GM23338 (cell line): ENCODE measurements around the gene NTM. TPM values are rescaled to one million over a fixed set of nuclear protein-coding genes. Genes with fewer than 3 reads are reported as not detected.
A peak's percentile ranks its signal among the peaks of the same experiment; 100 is the strongest.

Source experiments
- ATAC-seq: fragments of 200-7000 bp; cut with Tn5 transposase; 3 replicates; pipeline ENCODE4 v1.9.1; 2020
- DNase-seq: peaks from one replicate; pipeline ENCODE4 v3.0.0-alpha.2; 2015; ENCODE audit warnings: low spot score
- H2AFZ ChIP-seq: fragments of 200-600 bp; sonication (generic); 2 replicates; pipeline ENCODE4 v1.8.0; 2016; ENCODE audit warnings: antibody characterized with exemption, mild to moderate bottlenecking, moderate library complexity
- H3F3A ChIP-seq: fragments of 200-600 bp; sonication (generic); replicated peaks from 2 replicates; pipeline ENCODE4 v1.8.0; 2017; ENCODE audit warnings: antibody characterized with exemption, mixed run types, low read depth
- H3K27ac ChIP-seq: fragments of 200-600 bp; sonication (generic); 2 replicates; pipeline ENCODE4 v1.6.1; 2016; ENCODE audit warnings: low read depth
- H3K27me3 ChIP-seq: fragments of 200-600 bp; sonication (generic); 2 replicates; pipeline ENCODE4 v1.8.0; 2016; ENCODE audit warnings: mild to moderate bottlenecking, mixed run types, moderate library complexity; ENCODE audit not compliant: insufficient read depth
- H3K36me3 ChIP-seq: fragments of 200-600 bp; sonication (generic); 2 replicates; pipeline ENCODE4 v1.8.0; 2016; ENCODE audit warnings: mild to moderate bottlenecking; ENCODE audit not compliant: insufficient read depth
- H3K4me1 ChIP-seq: fragments of 200-600 bp; sonication (generic); 2 replicates; pipeline ENCODE4 v1.8.0; 2016; ENCODE audit warnings: mild to moderate bottlenecking, moderate library complexity; ENCODE audit not compliant: insufficient read depth
- H3K4me2 ChIP-seq: fragments of 200-600 bp; sonication (generic); 2 replicates; pipeline ENCODE4 v1.7.1; 2017; ENCODE audit warnings: mixed run types
- H3K4me3 ChIP-seq: fragments of 200-600 bp; sonication (generic); 2 replicates; pipeline ENCODE4 v1.6.1; 2016; ENCODE audit warnings: mixed run types
- H3K79me2 ChIP-seq: fragments of 200-600 bp; sonication (generic); replicated peaks from 2 replicates; pipeline ENCODE4 v1.8.0; 2017; ENCODE audit warnings: mild to moderate bottlenecking; ENCODE audit not compliant: insufficient read depth
- H3K9me2 ChIP-seq: fragments of 200-600 bp; sonication (generic); 2 replicates; pipeline ENCODE4 v1.8.0; 2017; ENCODE audit not compliant: insufficient read depth
- H4K20me1 ChIP-seq: fragments of 200-600 bp; sonication (generic); replicated peaks from 2 replicates; pipeline ENCODE4 v1.8.0; 2017; ENCODE audit warnings: mild to moderate bottlenecking; ENCODE audit not compliant: insufficient read depth
- H3K27ac Mint-ChIP-seq: 2 replicates; pipeline ENCODE4 v1.8.0; 2020; ENCODE audit warnings: inconsistent platforms, mild to moderate bottlenecking, moderate library complexity, mixed read lengths
- H3K27me3 Mint-ChIP-seq: 3 replicates; pipeline ENCODE4 v1.8.0; 2022; ENCODE audit warnings: low read depth, mild to moderate bottlenecking, moderate library complexity, mixed read lengths, inconsistent platforms; ENCODE audit not compliant: insufficient read depth, poor library complexity
- H3K36me3 Mint-ChIP-seq: 3 replicates; pipeline ENCODE4 v1.8.0; 2021; ENCODE audit warnings: low read depth, mild to moderate bottlenecking, inconsistent platforms, moderate library complexity, mixed read lengths
- H3K4me1 Mint-ChIP-seq: 3 replicates; pipeline ENCODE4 v1.8.0; 2020; ENCODE audit warnings: mild to moderate bottlenecking, inconsistent platforms, mixed read lengths
- H3K4me3 Mint-ChIP-seq: 3 replicates; pipeline ENCODE4 v1.8.0; 2021; ENCODE audit warnings: moderate library complexity, mild to moderate bottlenecking, inconsistent platforms, mixed read lengths
- H3K9me3 Mint-ChIP-seq: 3 replicates; pipeline ENCODE4 v1.8.0; 2020; ENCODE audit warnings: moderate library complexity, mild to moderate bottlenecking, inconsistent platforms, mixed read lengths
- CTCF ChIP-seq, 2 experiments: fragments of 200-600 bp in 1 of 2; sonication (generic) in 1 of 2; conservative IDR thresholded peaks; 2 replicates each; pipeline versions ENCODE4 v1.5.1 to v1.6.1; 2016 to 2017; ENCODE audit warnings: antibody characterized with exemption in 2 of 2, low read depth in 2 of 2, mild to moderate bottlenecking in 2 of 2, moderate library complexity in 1 of 2
- POLR2AphosphoS5 ChIP-seq: IDR thresholded peaks from 2 replicates; pipeline ENCODE4 v1.6.1; 2016; ENCODE audit warnings: antibody characterized with exemption, low read depth
- ZNF114 ChIP-seq: fragments of 250-450 bp; sonication (Bioruptor Pico); IDR thresholded peaks from 2 replicates; pipeline ENCODE4 v1.5.0; 2020; ENCODE audit warnings: mild to moderate bottlenecking, moderate library complexity
- ZNF462 ChIP-seq: fragments of 250-450 bp; sonication (Bioruptor Pico); IDR thresholded peaks from 2 replicates; pipeline ENCODE4 v1.5.0; 2020; ENCODE audit warnings: mild to moderate bottlenecking, moderate library complexity
- polyA plus RNA-seq: library from polyadenylated mRNA; unstranded; fragments of >200 nt; fragmentation: Nextera tagmentation; extraction: Ambion mirVana; gene quantifications from 2 replicates; pipeline ENCODE4 v1.2.1, GENCODE V29; 2016
- total RNA-seq: library from RNA; depleted of rRNA; stranded (reverse); fragments of >200 nt; shearing (Covaris generic); gene quantifications from 2 replicates; pipeline ENCODE4 v1.2.3, GENCODE V29; 2014

Gene NTM
- total and polyA plus RNA-seq, 2 experiments from 2014 or later: 10.6 to 14.6 TPM

- H3K4me3 Mint-ChIP-seq: no peak overlapping the region
- H3K4me1 ChIP-seq: peaks cover 45% of the 10 kb centered on the region
- H3K27ac ChIP-seq: peak overlapping the region; percentile 71
- H3K9me3 Mint-ChIP-seq: no peaks in the 10 kb centered on the region
- H3K27ac Mint-ChIP-seq: peak overlapping the region; percentile 0; the same call in 1 of the 2 replicates
- H3K36me3 Mint-ChIP-seq: no peaks in the 10 kb centered on the region
- H3K27me3 Mint-ChIP-seq: peaks cover 8% of the 10 kb centered on the region
- peak; percentile 87 for DNase-seq
- no peaks in the 10 kb centered on the region for H3K27me3 ChIP-seq
- no peaks in the 10 kb centered on the region for H3K36me3 ChIP-seq
- H4K20me1 ChIP-seq: no peaks in the 10 kb centered on the region
- ATAC-seq: peak; percentile 79
- TF ChIP-seq ZNF462 (CRISPR knock-in tag): peak; percentile 83
- TF ChIP-seq ZNF114 (CRISPR knock-in tag): no peak
- no peak for TF ChIP-seq POLR2AphosphoS5
- TF ChIP-seq CTCF (conservative IDR thresholded peaks at IDR 0.05; ENCODE audit: low read depth in 2 of 2): peak; percentile 85 to 95
- peaks cover 1% of the 10 kb centered on the region for H3K9me2 ChIP-seq
- H2AFZ ChIP-seq: peak overlapping the region; percentile 53; the same call in 1 of the 2 replicates
- H3K4me1 Mint-ChIP-seq: peaks cover 64% of the 10 kb centered on the region
- no peak overlapping the region for H3K4me3 ChIP-seq
- H3F3A ChIP-seq: peaks cover 7% of the 10 kb centered on the region; the same call in 1 of the 2 replicates
- H3K79me2 ChIP-seq: no peaks in the 10 kb centered on the region
- H3K4me2 ChIP-seq: peak overlapping the region; percentile 39; the same call in 1 of the 2 replicates
These were observed 497.2 kb downstream of the NTM start for GRCh38 chr11:131867457-131868257.
